NCI-H2171 treated with DMSO at 0.1 percent for 48 hours (cell line): ENCODE results near the gene ELFN2.
"Not testable (repeated sequence)": the region's sequence is repeated elsewhere in the genome, so short reads cannot be mapped to it uniquely, and the experiment has no call there.

Source experiments
- DNase-seq: peaks from one replicate; lab custom pipeline; 2025; lab: John Stamatoyannopoulos, UW

Gene ELFN2

GRCh38 chr22:37427135-37427710, at the start of gene ELFN2:
ELFN2 (minus strand) TSS chr22:37427479; CDS start chr22:37375534, 51,945 bp downstream.
- DNase-seq: no peak

- DNase-seq: peak; percentile 55
Measured at GRCh38 chr22:37476389-37477329, 49.4 kb upstream of the ELFN2 start.

GRCh38 chr22:37474447-37475090, 47.3 kb upstream of the ELFN2 start:
- no peak for DNase-seq

- DNase-seq: no peak
Measured at GRCh38 chr22:37473437-37473946, 46.2 kb upstream of the ELFN2 start.

GRCh38 chr22:37472418-37473006, 45.2 kb upstream of the ELFN2 start:
- DNase-seq: no peak

- DNase-seq: peak; percentile 18
Measured at GRCh38 chr22:37471727-37472417, 44.6 kb upstream of the ELFN2 start.

GRCh38 chr22:37470087-37470445, 42.8 kb upstream of the ELFN2 start:
- DNase-seq: no peak

- DNase-seq: no peak
Measured at GRCh38 chr22:37469416-37470086, 42.3 kb upstream of the ELFN2 start.

- DNase-seq: not testable (repeated sequence)
Measured at GRCh38 chr22:37468201-37468695, 41.0 kb upstream of the ELFN2 start.

- DNase-seq: peak; percentile 93
Measured at GRCh38 chr22:37467391-37467955, 40.2 kb upstream of the ELFN2 start.

- DNase-seq: peak; percentile 91
Measured at GRCh38 chr22:37464181-37464580, 36.9 kb upstream of the ELFN2 start.

GRCh38 chr22:37462983-37463382, 35.7 kb upstream of the ELFN2 start:
- DNase-seq: no peak

- no peak for DNase-seq
Measured at GRCh38 chr22:37462436-37462835, 35.2 kb upstream of the ELFN2 start.

GRCh38 chr22:37461961-37462360, 34.7 kb upstream of the ELFN2 start:
- peak; percentile 72 for DNase-seq

- no peak for DNase-seq
Measured at GRCh38 chr22:37460684-37461083, 33.4 kb upstream of the ELFN2 start.

GRCh38 chr22:37459206-37459605, 31.9 kb upstream of the ELFN2 start:
- DNase-seq: peak; percentile 76

GRCh38 chr22:37457093-37457893, 30.0 kb upstream of the ELFN2 start:
- peak; percentile 79 for DNase-seq

GRCh38 chr22:37456346-37456745, 29.1 kb upstream of the ELFN2 start:
- DNase-seq: no peak

GRCh38 chr22:37455896-37456295, 28.6 kb upstream of the ELFN2 start:
- no peak for DNase-seq
